CD4-positive, alpha-beta T cell treated with Interleukin-17A for 4 hours (primary cell): ENCODE results near the gene BMP7.
"Not testable (repeated sequence)": the region's sequence is repeated elsewhere in the genome, so short reads cannot be mapped to it uniquely, and the experiment has no call there.

Source experiments
- DNase-seq: peaks from one replicate; pipeline ENCODE4 v3.0.0-alpha.2; 2020; ENCODE audit warnings: mixed read lengths

The BMP7 gene

GRCh38 chr20:57287007-57287880 lies 20.8 kb upstream of the BMP7 start:
- DNase-seq = no peak

GRCh38 chr20:57283860-57284259 lies 17.4 kb upstream of the BMP7 start:
- DNase-seq = no peak

- DNase-seq = no peak
Observed at GRCh38 chr20:57282670-57283361, 16.4 kb upstream of the BMP7 start.

GRCh38 chr20:57281900-57282299 lies 15.5 kb upstream of the BMP7 start:
- DNase-seq = no peak

GRCh38 chr20:57280221-57280620 lies 13.8 kb upstream of the BMP7 start:
- DNase-seq = no peak

- not testable (repeated sequence) for DNase-seq
Observed at GRCh38 chr20:57279548-57279947, 13.1 kb upstream of the BMP7 start.

- no peak for DNase-seq
Observed at GRCh38 chr20:57278457-57278856, 12.0 kb upstream of the BMP7 start.

- DNase-seq = no peak
Observed at GRCh38 chr20:57277398-57278105, 11.1 kb upstream of the BMP7 start.

- no peak for DNase-seq
Observed at GRCh38 chr20:57276221-57276620, 9.8 kb upstream of the BMP7 start.

- DNase-seq = no peak
Observed at GRCh38 chr20:57275813-57276212, 9.4 kb upstream of the BMP7 start.

GRCh38 chr20:57275334-57275733 lies 8.9 kb upstream of the BMP7 start:
- no peak for DNase-seq

- no peak for DNase-seq
Observed at GRCh38 chr20:57274846-57275245, 8.4 kb upstream of the BMP7 start.

- DNase-seq = no peak
Observed at GRCh38 chr20:57274299-57274698, 7.9 kb upstream of the BMP7 start.

- DNase-seq = no peak
Observed at GRCh38 chr20:57272883-57273535, 6.6 kb upstream of the BMP7 start.

GRCh38 chr20:57270204-57270984 lies 4.0 kb upstream of the BMP7 start:
- no peak for DNase-seq

- DNase-seq = no peak
Observed at GRCh38 chr20:57269148-57269984, 2.9 kb upstream of the BMP7 start.

GRCh38 chr20:57268399-57269076 lies 2.1 kb upstream of the BMP7 start:
- DNase-seq = no peak

GRCh38 chr20:57267158-57267821 lies 849 bp upstream of the BMP7 start:
- DNase-seq = no peak

GRCh38 chr20:57265997-57266290 lies 497 bp downstream of the BMP7 start:
- DNase-seq = no peak

GRCh38 chr20:57265336-57265996 lies 975 bp downstream of the BMP7 start:
- no peak for DNase-seq
